Psoas muscle (tissue), 8 donors: Measurements from ENCODE around the gene SORBS1. TPM values are rescaled to one million over a fixed set of nuclear protein-coding genes. Genes with fewer than 3 reads are reported as not detected.
"Not testable (repeated sequence)": the region's sequence is repeated elsewhere in the genome, so short reads cannot be mapped to it uniquely, and the experiment has no call there.

Experiments used
- ATAC-seq, 4 donors: fragments of 200-7000 bp; cut with Tn5 transposase; one replicate each; pipeline ENCODE4 v1.9.1; 2020; ENCODE audit warnings: moderate library complexity in 3 of 4, mild to moderate bottlenecking in 2 of 4
- DNase-seq, 2 donors: peaks; one replicate each; pipeline ENCODE4 v3.0.0-alpha.2; 2020
- H3K27ac ChIP-seq: fragments of 200-600 bp; one replicate; pipeline ENCODE4 v1.8.0; 2022
- H3K27me3 ChIP-seq, 3 donors: fragments of 200-600 bp in 1 of 3; one replicate each; pipeline versions ENCODE4 v1.6.1 to v1.8.0; 2013 to 2022; ENCODE audit warnings: low read length in 2 of 3, mild to moderate bottlenecking in 2 of 3, moderate library complexity in 1 of 3; ENCODE audit not compliant: insufficient read depth in 3 of 3
- H3K36me3 ChIP-seq, 2 donors: fragments of 200-600 bp in 1 of 2; one replicate each; pipeline versions ENCODE4 v1.6.1 to v1.8.0; 2013 to 2022; ENCODE audit warnings: low read depth in 1 of 2, mild to moderate bottlenecking in 1 of 2, moderate library complexity in 1 of 2; ENCODE audit not compliant: insufficient read depth in 1 of 2
- H3K4me1 ChIP-seq: fragments of 200-600 bp; one replicate; pipeline ENCODE4 v1.8.0; 2022
- H3K4me3 ChIP-seq: fragments of 200-600 bp; one replicate; pipeline ENCODE4 v1.8.0; 2022; ENCODE audit warnings: mild to moderate bottlenecking
- H3K9me3 ChIP-seq: fragments of 200-600 bp; one replicate; pipeline ENCODE4 v1.8.0; 2022
- WGBS, 3 donors: extraction: QIAGEN DNeasy Blood & Tissue Kit; methylation state at CpG; one replicate each; pipeline versions ENCODE4 v1.1.6 to v1.1.7; 2013; 5-methylcytosine and 5-hydroxymethylcytosine counted together
- intact Hi-C, 2 donors: fragments of 100-400 bp; cut with DNase I; formaldehyde crosslinking; loops; one replicate each; pipeline versions ENCODE4 v1.11.0 to v1.14.2; 2022
- polyA plus RNA-seq, 3 donors: library from polyadenylated mRNA; stranded (reverse); fragments of 200-250 nt; gene quantifications; one replicate each; pipeline ENCODE4 v1.2.3, GENCODE V29; 2013
- total RNA-seq, 4 donors: library from RNA; stranded (reverse); fragmentation: NEBNext Ultra II Directional in 2 of 4; extraction: Animal tissue kit (Norgen Biotek cat#: 25700) in 2 of 4; gene quantifications; one replicate each; pipeline versions ENCODE4 v1.2.1 to v1.2.4, GENCODE V29; 2021 to 2023
- TF ChIP-seq, protein P1 (sequence below): fragments of 200-600 bp; IDR thresholded peaks from one replicate; pipeline ENCODE4 v1.8.0; 2022; ENCODE audit warnings: antibody characterized with exemption
- donor health status: healthy with polysubstance abuse.
- donor health status: DM: no; HTN: no; CAD: no; lungs with moderate emphysema.
- donor health status: Bipolar disorder and iron deficiency.
- donor health status: healthy.
- donor health status: DM: yes; HTN: yes; CAD: no.
- donor health status: DM: no; HTN: no; CAD: no.
- donor health status: DM: no; HTN: no; CAD: no.
- donor health status: DM: yes; HTN: yes; CAD: no.

SORBS1 gene
- total and polyA plus RNA-seq, 7 donors = 17.3 to 306 (median 145) TPM

DNA sequence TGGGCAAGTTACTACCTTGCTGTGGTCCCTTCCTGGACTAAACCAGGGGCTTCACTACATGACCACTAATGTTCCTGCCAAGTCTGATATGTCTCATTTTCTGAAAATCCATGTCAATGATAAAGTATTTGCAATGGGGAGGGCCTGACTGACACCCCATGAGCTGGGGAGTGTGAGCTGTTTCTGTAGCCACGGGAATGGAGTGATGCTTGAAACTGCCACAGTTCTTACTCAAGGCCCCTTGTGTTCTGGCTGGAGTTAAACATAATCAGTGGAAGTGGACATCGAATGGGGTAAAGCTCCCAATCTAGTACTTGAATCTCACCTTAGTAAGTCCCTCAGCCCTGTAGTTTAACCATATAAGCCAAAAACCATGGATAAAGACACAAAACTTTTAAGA lies 208.5 kb downstream of the SORBS1 start:
- peaks cover 3 to 94% of the 10 kb centered on the region in 2 donors for H3K36me3 ChIP-seq
- H3K27me3 ChIP-seq = no peaks in the 10 kb centered on the region
- peaks cover 30% of the 10 kb centered on the region for H3K4me1 ChIP-seq
- TF ChIP-seq, protein P1, sequence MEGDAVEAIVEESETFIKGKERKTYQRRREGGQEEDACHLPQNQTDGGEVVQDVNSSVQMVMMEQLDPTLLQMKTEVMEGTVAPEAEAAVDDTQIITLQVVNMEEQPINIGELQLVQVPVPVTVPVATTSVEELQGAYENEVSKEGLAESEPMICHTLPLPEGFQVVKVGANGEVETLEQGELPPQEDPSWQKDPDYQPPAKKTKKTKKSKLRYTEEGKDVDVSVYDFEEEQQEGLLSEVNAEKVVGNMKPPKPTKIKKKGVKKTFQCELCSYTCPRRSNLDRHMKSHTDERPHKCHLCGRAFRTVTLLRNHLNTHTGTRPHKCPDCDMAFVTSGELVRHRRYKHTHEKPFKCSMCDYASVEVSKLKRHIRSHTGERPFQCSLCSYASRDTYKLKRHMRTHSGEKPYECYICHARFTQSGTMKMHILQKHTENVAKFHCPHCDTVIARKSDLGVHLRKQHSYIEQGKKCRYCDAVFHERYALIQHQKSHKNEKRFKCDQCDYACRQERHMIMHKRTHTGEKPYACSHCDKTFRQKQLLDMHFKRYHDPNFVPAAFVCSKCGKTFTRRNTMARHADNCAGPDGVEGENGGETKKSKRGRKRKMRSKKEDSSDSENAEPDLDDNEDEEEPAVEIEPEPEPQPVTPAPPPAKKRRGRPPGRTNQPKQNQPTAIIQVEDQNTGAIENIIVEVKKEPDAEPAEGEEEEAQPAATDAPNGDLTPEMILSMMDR = no peak
- ATAC-seq (no peak), DNase-seq (no peak)
- H3K27ac ChIP-seq = peak overlapping the region; percentile 24
- no peaks in the 10 kb centered on the region for H3K9me3 ChIP-seq
- no peak overlapping the region for H3K4me3 ChIP-seq
- WGBS, 3 donors = 87 to 90% (median 88%) methylated on average over 2 of the region's 2 CpGs
- intact Hi-C loops = loop anchor here in 1 of 2 donors (5.0 kb wide), 1 partner anchor 65 kb away; no protein-coding TSS in a partner anchor

DNA sequence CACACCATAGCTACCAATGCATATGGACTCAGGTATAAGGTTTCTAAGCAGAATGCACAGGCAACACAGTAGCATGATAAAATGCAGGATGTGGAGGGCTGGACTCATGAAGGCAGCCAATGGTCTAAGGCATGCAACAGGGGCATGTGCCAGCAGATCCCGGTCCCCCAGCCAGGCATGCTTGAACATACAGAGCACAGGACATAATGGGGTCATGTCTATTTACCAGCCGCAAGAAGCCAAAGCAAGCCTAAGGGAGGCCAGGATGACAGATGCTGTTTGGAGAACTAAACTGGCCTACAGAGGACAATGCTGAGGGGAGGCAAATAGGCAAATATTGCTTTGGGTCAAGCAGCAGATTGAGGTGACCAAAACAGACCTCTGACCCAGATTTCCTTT lies 210.3 kb downstream of the SORBS1 start:
- Histone ChIP-seq H3K27ac (peak overlapping the region; percentile 62), H3K27me3 (no peaks in the 10 kb centered on the region), H3K36me3 (peaks cover 3 to 87% of the 10 kb centered on the region in 2 donors), H3K4me3 (no peak overlapping the region), H3K4me1 (peaks cover 30% of the 10 kb centered on the region), H3K9me3 (no peaks in the 10 kb centered on the region)
- TF ChIP-seq, protein P1 = no peak
- WGBS, 3 donors = 17 to 34% (median 28%) methylated on average over 2 of the region's 2 CpGs
- DNase-seq (no peak), ATAC-seq (peak; percentile 42 to 74 (median 56))
- intact Hi-C loops = loop anchor here in 1 of 2 donors (5.0 kb wide), 1 partner anchor 64 kb away; no protein-coding TSS in a partner anchor

DNA sequence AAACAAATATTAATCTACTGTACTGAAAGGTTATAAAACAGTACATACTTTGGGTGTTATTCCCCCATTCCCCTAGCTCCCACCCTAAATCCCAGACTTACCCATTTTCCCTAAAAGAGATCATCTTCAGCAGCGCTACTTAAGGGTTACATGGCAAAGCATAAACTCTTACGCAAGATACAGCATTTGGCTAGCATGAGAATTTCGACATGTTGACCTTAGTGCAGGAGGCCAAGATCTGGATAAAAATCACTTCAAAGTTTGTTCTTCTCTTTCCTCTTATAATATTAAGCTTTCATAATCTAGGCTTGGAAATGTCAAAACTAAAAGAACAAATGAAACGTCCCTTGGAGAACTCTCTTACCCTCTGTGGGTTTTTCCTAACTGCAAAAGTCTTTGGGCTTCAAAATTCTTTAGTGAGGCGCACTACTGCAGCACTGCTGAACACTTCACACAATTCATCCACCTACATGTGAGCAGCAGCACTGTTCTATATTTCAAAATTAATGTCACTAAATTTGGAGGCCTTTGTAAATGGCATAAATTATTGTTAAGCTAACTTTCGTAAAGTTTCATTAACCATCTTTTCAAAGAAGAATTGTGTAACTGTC lies 210.8 kb downstream of the SORBS1 start:
- ATAC-seq (peak; percentile 66 to 79 (median 71)), DNase-seq (no peak)
- TF ChIP-seq, protein P1 = no peak
- Histone ChIP-seq H3K9me3 (no peaks in the 10 kb centered on the region), H3K4me1 (peaks cover 30% of the 10 kb centered on the region), H3K36me3 (peaks cover 3 to 87% of the 10 kb centered on the region in 2 donors), H3K4me3 (no peak overlapping the region), H3K27me3 (no peaks in the 10 kb centered on the region), H3K27ac (peak overlapping the region; percentile 62)
- intact Hi-C loops = loop anchor here in 1 of 2 donors (5.0 kb wide), 1 partner anchor 63 kb away; no protein-coding TSS in a partner anchor
- 25 to 41% (median 40%) methylated on average over 6 of the region's 6 CpGs for WGBS, 3 donors

DNA sequence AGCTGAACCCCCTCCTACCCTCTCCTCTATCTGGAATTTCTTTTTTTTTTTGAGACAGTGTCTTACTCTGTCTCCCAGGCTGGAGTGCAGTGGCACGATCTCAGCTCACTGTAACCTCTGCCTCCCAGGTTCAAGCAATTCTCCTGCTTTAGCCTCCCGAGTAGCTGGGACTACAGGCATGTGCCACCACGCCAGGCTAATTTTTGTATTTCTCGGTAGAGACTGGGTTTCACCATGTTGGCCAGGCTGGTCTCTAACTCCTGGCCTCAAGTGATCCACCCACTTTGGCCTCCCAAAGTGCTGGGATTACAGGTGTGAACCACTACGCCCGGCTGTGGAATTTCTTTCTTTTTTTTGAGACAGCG lies 213.8 kb downstream of the SORBS1 start:
- not testable (repeated sequence) for H3K9me3 ChIP-seq
- H3K4me1 ChIP-seq = peaks cover 20% of the 10 kb centered on the region
- peaks cover 0 to 86% of the 10 kb centered on the region in 2 donors for H3K36me3 ChIP-seq

DNA sequence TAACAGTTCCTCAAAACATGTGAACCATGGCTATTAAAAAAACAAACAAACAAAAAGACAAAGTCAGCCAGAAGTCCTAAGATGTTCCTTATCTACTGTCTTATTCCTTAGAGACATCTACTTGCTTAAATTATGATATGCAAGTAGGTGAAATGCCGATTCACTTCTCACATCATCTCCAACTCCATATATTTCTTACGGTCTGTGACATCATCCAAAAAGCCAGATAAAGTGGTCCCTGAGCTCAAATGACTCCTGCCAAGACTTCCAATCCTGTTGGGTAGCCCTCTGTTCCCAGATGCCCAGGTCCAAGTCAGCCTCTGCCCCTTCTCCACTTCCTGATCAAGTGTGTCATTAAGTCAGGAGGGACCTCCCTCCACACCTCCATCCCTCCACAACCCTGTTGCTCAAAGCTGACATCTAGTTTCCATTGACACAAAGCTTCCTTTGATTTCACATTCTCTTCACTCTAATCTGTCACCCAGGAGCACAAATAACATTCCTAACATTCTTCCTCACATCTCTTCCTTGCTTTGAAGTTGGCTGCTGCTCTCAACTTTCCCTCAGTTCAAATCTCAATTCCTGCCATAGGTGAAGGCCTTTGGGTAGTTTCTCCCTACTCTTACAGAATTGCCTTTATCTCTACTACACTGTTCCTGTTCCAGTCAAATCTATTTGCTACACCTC lies 214.3 kb downstream of the SORBS1 start:
- TF ChIP-seq, protein P1 = no peak

More for the DNA sequence above, 213.8 kb downstream of the SORBS1 start:
- DNase-seq, intact Hi-C loops, H3K27me3 ChIP-seq, ATAC-seq, H3K4me3 ChIP-seq, H3K27ac ChIP-seq: not testable (repeated sequence)
- 84 to 85% (median 84%) methylated on average over 7 of the region's 7 CpGs for WGBS, 3 donors

More for the DNA sequence above, 214.3 kb downstream of the SORBS1 start:
- intact Hi-C loops = no loop called here
- H3K27me3 ChIP-seq = no peaks in the 10 kb centered on the region
- H3K9me3 ChIP-seq = no peaks in the 10 kb centered on the region
- DNase-seq = no peak
- WGBS, 3 donors = 82 to 95% (median 92%) methylated on average over 2 of the region's 2 CpGs
- peaks cover 0 to 86% of the 10 kb centered on the region in 2 donors for H3K36me3 ChIP-seq
- peaks cover 20% of the 10 kb centered on the region for H3K4me1 ChIP-seq
- no peak overlapping the region for H3K27ac ChIP-seq
- no peak overlapping the region for H3K4me3 ChIP-seq
- no peak for ATAC-seq
